ENCODE results near the gene ACTMAP. TPM values are rescaled to one million over a fixed set of nuclear protein-coding genes. Genes with fewer than 3 reads are reported as not detected.

ACTMAP gene
- total RNA-seq, 2 donors from 2014 or later, result 0.68 to 1.1 TPM

- H3K4me1 ChIP-seq (ENCODE audit: control insufficient read depth in 1 of 2, low read depth in 2 of 2), result peaks cover 21 to 34% of the 10 kb centered on the region in 2 donors
- DNase-seq (ENCODE audit: low spot score) (no peak), ATAC-seq (ENCODE audit: insufficient number of reproducible peaks, low FRiP score, low read depth) (no peak)
- no peak overlapping the region for H3K27ac ChIP-seq
- peaks cover 38% of the 10 kb centered on the region for H3K36me3 ChIP-seq
- no peak overlapping the region for H3K4me3 ChIP-seq
- no peaks in the 10 kb centered on the region for H3K9me3 ChIP-seq
- H3K27me3 ChIP-seq (replicated peaks; ENCODE audit: insufficient read depth), result no peaks in the 10 kb centered on the region
- TF ChIP-seq CTCF (IDR thresholded peaks at IDR 0.05), result no peak
Measured at GRCh38 chr19:40724315-40724714, 26.0 kb downstream of the ACTMAP start.

GRCh38 chr19:40723661-40724254 is 26.5 kb downstream of the ACTMAP start:
- Histone ChIP-seq H3K27me3 (replicated peaks; ENCODE audit: insufficient read depth) (no peaks in the 10 kb centered on the region), H3K27ac (no peak overlapping the region), H3K36me3 (peaks cover 33% of the 10 kb centered on the region), H3K4me3 (no peak overlapping the region), H3K4me1 (ENCODE audit: control insufficient read depth in 1 of 2, low read depth in 2 of 2) (peaks cover 21 to 34% of the 10 kb centered on the region in 2 donors), H3K9me3 (no peaks in the 10 kb centered on the region)
- no peak for DNase-seq (ENCODE audit: low spot score)
- TF ChIP-seq CTCF (IDR thresholded peaks at IDR 0.05), result no peak
- no peak for ATAC-seq (ENCODE audit: insufficient number of reproducible peaks, low FRiP score, low read depth)

GRCh38 chr19:40721936-40722661 is 28.2 kb downstream of the ACTMAP start:
- no peak for ATAC-seq (ENCODE audit: insufficient number of reproducible peaks, low FRiP score, low read depth)

GRCh38 chr19:40721140-40721486 is 29.2 kb downstream of the ACTMAP start:
- peak overlapping the region; percentile 87 for H3K4me3 ChIP-seq
- peaks cover 21 to 42% of the 10 kb centered on the region in 2 donors for H3K4me1 ChIP-seq (ENCODE audit: control insufficient read depth in 1 of 2, low read depth in 2 of 2)
- no peaks in the 10 kb centered on the region for H3K9me3 ChIP-seq
- peaks cover 14% of the 10 kb centered on the region for H3K36me3 ChIP-seq
- no peaks in the 10 kb centered on the region for H3K27me3 ChIP-seq (replicated peaks; ENCODE audit: insufficient read depth)
- ATAC-seq (ENCODE audit: insufficient number of reproducible peaks, low FRiP score, low read depth), result no peak
- no peak for TF ChIP-seq CTCF (IDR thresholded peaks at IDR 0.05)
- peak overlapping the region; percentile 99 for H3K27ac ChIP-seq
- DNase-seq (ENCODE audit: low spot score), result no peak

More at GRCh38 chr19:40721936-40722661, 28.2 kb downstream of the ACTMAP start:
- no peak for DNase-seq (ENCODE audit: low spot score)
- H3K27me3 ChIP-seq (replicated peaks; ENCODE audit: insufficient read depth), result no peaks in the 10 kb centered on the region
- H3K4me1 ChIP-seq (ENCODE audit: control insufficient read depth in 1 of 2, low read depth in 2 of 2), result peaks cover 21 to 39% of the 10 kb centered on the region in 2 donors
- TF ChIP-seq CTCF (IDR thresholded peaks at IDR 0.05), result no peak
- H3K36me3 ChIP-seq, result peaks cover 21% of the 10 kb centered on the region
- H3K4me3 ChIP-seq, result peak overlapping the region; percentile 87
- no peaks in the 10 kb centered on the region for H3K9me3 ChIP-seq
- H3K27ac ChIP-seq, result peak overlapping the region; percentile 99

GRCh38 chr19:40719414-40719894 is 30.8 kb downstream of the ACTMAP start:
- H3K4me1 ChIP-seq (ENCODE audit: control insufficient read depth in 1 of 2, low read depth in 2 of 2), result peaks cover 22 to 49% of the 10 kb centered on the region in 2 donors
- ATAC-seq (ENCODE audit: insufficient number of reproducible peaks, low FRiP score, low read depth) (no peak), DNase-seq (ENCODE audit: low spot score) (no peak)
- H3K9me3 ChIP-seq, result no peaks in the 10 kb centered on the region
- H3K36me3 ChIP-seq, result peaks cover 7% of the 10 kb centered on the region
- no peaks in the 10 kb centered on the region for H3K27me3 ChIP-seq (replicated peaks; ENCODE audit: insufficient read depth)
- H3K27ac ChIP-seq, result peak overlapping the region; percentile 99
- no peak for TF ChIP-seq CTCF (IDR thresholded peaks at IDR 0.05)
- H3K4me3 ChIP-seq, result peak overlapping the region; percentile 87
